T-helper 2 cell treated with Interferon-gamma antibody and Interleukin-4, amounts not matched to agents 5 μg/mL and 100 μg/mL, for 36 hours (primary cell): Measurements from ENCODE around the gene RB1.

Source experiments
- DNase-seq: peaks from one replicate; pipeline ENCODE4 v3.0.0; 2021; ENCODE audit warnings: low spot score
- H3K27ac Mint-ChIP-seq: one replicate; pipeline ENCODE4 v1.8.0; 2021; ENCODE audit warnings: mild to moderate bottlenecking, mixed read lengths
- H3K27me3 Mint-ChIP-seq: one replicate; pipeline ENCODE4 v1.8.0; 2021; ENCODE audit warnings: low read depth, mixed read lengths
- H3K36me3 Mint-ChIP-seq: one replicate; pipeline ENCODE4 v1.8.0; 2021; ENCODE audit warnings: low read depth, mixed read lengths
- H3K4me1 Mint-ChIP-seq: one replicate; pipeline ENCODE4 v1.8.0; 2021; ENCODE audit warnings: low read depth, mixed read lengths
- H3K4me3 Mint-ChIP-seq: one replicate; pipeline ENCODE4 v1.8.0; 2022; ENCODE audit warnings: mild to moderate bottlenecking, moderate library complexity, mixed read lengths
- H3K9me3 Mint-ChIP-seq: one replicate; pipeline ENCODE4 v1.8.0; 2021; ENCODE audit warnings: mixed read lengths

The RB1 gene

DNA sequence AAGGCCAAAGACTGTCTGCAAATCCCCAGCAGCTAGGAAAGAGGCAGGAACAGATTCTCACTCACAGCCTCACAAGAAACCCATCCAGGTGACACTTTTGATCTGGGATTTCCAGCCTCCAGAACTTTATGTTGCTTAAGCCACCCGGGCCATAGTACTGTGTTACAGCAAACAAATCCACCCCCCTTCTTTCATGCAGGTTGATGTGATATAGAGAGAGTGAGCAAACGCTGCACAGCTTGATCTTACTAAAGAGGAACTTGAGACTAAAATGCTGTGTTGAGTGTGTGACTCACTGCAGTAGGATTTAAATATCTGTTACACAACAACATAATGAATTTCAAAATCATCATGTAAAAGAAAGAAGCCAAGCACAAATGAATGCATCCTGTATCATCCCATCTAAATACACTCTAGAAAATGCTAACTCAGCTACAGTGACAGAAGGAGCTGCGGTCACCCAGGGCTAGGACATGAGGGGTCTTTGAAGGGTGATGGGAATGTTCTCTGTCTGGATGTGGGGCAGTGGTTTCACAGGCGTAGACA is 197.2 kb downstream of the RB1 start:
- Mint-ChIP-seq H3K27me3 (no peaks in the 10 kb centered on the region), H3K27ac (peak overlapping the region; percentile 57)

DNA sequence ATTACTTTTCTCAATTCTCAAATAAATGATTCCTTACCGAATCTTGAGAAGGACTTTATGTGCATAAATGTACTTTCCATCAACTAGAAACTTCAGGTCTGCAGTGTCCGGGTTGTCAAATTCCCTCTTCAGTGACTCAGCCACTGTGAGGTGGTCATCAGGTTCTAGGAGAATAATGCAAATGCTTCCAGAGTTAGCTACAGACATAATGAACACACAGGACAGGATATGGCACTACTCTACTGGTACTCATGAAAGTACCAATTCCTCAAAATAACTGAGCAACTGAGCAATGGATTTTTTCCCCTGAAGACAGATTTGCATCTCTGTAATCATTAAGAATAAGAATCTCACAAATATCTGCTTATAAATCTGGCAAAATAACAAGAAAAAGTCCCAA is 198.2 kb downstream of the RB1 start:
- no peaks in the 10 kb centered on the region for H3K27me3 Mint-ChIP-seq
- peaks cover 82% of the 10 kb centered on the region for H3K4me1 Mint-ChIP-seq
- DNase-seq: no peak
- H3K36me3 Mint-ChIP-seq: peaks cover 62% of the 10 kb centered on the region
- H3K9me3 Mint-ChIP-seq: peaks cover 6% of the 10 kb centered on the region
- H3K4me3 Mint-ChIP-seq: no peak overlapping the region
- H3K27ac Mint-ChIP-seq: no peak overlapping the region

More for the DNA sequence above, 197.2 kb downstream of the RB1 start:
- no peak for DNase-seq
- H3K9me3 Mint-ChIP-seq: peaks cover 6% of the 10 kb centered on the region
- peaks cover 80% of the 10 kb centered on the region for H3K4me1 Mint-ChIP-seq
- peaks cover 55% of the 10 kb centered on the region for H3K36me3 Mint-ChIP-seq
- no peak overlapping the region for H3K4me3 Mint-ChIP-seq

DNA sequence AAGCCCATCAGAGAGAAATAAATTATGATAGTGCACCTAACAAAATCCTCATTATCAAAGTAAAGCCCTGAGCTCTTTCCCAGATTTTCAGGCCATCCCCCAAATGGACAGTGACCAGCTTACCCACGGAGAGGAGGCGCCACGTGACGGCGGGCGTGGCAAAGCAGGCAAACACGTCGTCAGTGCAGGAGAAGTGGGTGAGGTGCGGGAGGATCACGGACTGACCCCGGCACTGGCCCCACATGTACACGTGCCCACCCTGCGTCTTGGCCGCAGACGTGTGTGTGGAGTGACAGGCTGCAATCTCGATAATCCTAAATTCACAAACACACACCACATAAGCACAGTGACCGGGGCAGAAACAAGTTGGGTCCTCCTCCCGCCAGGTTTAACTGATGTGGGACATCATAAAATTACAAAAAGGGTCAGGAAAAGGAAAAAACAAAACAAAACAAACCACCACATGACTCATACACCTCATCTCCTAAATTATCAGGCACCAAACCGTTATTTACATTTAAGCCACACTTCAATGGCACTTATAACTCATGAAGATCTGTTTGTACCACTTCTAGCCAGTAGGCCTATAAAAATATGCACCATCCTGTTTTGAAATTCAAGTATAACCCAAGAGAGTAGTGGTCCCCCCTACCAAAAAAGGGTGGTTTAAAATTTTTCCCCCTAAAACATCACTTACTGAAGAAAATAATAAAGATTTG is 199.2 kb downstream of the RB1 start:
- Mint-ChIP-seq H3K4me3 (no peak overlapping the region), H3K4me1 (peaks cover 81% of the 10 kb centered on the region), H3K9me3 (peaks cover 15% of the 10 kb centered on the region), H3K36me3 (peaks cover 71% of the 10 kb centered on the region), H3K27me3 (no peaks in the 10 kb centered on the region), H3K27ac (no peak overlapping the region)
- no peak for DNase-seq

DNA sequence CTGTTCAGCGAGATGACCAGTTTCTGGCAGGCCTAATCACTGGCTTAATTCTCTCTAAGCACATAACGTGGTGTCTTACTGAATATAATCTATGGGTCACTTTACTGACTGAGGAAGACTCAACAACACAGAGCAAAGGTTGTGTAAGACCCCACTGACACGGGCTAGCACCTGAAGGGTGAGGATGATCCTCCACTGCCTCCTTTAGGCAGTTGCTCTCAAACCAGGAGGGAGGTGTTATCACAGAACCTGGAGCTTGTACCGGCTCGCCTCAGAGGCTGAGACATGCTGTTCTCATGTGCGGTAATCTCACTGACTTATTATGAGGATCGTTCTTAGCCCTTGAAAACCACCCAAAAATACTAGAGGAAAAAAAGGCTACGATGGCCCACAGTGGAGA is 201.1 kb downstream of the RB1 start:
- Mint-ChIP-seq H3K36me3 (peaks cover 70% of the 10 kb centered on the region), H3K27ac (peak overlapping the region; percentile 70), H3K4me3 (no peak overlapping the region), H3K9me3 (peaks cover 15% of the 10 kb centered on the region), H3K4me1 (peaks cover 73% of the 10 kb centered on the region), H3K27me3 (no peaks in the 10 kb centered on the region)
- no peak for DNase-seq

DNA sequence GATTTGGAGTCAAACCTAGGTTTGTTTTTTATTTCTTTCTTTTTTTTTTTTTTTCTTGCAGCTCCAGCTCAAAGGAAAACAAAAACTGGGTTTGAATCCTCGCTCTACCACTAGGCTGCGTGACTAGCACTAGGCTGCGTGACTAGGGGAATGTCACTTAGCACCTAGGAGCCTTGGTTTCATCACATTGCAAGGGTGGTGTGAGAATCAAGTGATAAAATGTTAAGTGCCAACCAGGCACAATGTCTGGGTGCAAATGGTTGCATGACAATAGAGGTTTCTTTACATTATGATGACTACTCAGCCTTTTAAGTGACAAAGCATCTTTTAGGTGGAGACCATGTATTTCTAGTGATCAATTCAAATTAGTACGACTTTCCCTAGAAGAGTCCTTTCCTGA is 201.5 kb downstream of the RB1 start:
- Mint-ChIP-seq H3K36me3 (peaks cover 71% of the 10 kb centered on the region), H3K4me3 (peak overlapping the region; percentile 57), H3K9me3 (peaks cover 15% of the 10 kb centered on the region), H3K27ac (peak overlapping the region; percentile 93), H3K27me3 (no peaks in the 10 kb centered on the region), H3K4me1 (peaks cover 74% of the 10 kb centered on the region)
- DNase-seq: no peak

DNA sequence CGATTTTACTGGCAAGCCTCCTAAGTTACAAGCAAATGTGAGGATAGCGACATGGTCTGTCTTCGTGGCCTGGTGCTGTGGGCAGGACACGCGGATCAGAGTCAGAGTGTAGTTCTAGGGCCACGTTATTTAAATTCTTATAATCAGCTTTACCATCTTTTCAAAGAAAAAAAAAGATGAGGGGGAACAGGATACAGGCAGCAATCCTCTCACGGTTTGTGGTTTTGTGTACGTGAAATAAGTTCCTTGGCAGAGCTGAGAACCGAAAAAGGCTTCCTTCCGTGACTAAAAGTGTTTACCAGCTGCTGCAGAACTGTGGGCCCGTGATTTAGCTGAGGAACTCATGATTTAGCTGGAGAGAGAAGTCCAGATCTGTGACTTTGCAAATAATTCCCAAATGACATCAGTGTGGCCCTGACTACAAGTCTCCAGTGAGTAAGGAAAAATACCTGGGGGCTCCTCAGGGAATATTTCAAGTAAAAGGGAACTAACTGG is 202.1 kb downstream of the RB1 start:
- H3K27me3 Mint-ChIP-seq: no peaks in the 10 kb centered on the region
- peaks cover 77% of the 10 kb centered on the region for H3K4me1 Mint-ChIP-seq
- H3K27ac Mint-ChIP-seq: peak overlapping the region; percentile 93
- peak; percentile 67 for DNase-seq
- H3K4me3 Mint-ChIP-seq: peak overlapping the region; percentile 57
- peaks cover 15% of the 10 kb centered on the region for H3K9me3 Mint-ChIP-seq
- peaks cover 77% of the 10 kb centered on the region for H3K36me3 Mint-ChIP-seq

DNA sequence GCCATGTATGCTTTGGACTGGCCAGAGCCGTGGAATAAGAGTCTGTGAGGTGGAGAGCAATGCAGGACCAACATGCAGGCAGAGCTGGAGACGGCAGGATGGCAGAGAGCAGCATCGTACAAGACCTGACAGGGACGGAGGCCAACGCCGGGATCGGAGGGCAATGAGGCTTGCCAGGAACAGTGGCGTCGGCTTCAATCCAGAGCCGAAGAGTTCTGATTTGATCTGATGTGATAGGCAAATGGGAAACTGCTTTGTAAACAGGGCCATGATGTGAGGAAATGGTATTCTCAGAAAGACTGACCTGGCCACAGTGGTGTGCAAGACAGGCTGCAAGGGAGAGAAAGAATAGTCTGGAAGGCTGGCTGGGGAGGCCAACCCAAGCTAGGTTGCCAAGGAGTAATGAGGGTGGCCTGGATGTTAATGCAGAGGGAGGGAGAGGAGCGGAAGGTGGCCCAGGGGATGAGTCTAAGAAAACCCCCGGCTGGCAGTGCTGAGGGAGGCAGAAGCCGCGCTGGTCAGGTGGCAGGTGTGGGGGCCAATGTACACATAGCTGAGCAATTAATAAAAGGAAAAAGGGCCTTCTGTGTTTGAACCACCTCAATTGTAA is 202.6 kb downstream of the RB1 start:
- no peak for DNase-seq
- Mint-ChIP-seq H3K27me3 (no peaks in the 10 kb centered on the region), H3K9me3 (peaks cover 15% of the 10 kb centered on the region), H3K4me3 (peak overlapping the region; percentile 57), H3K4me1 (peaks cover 73% of the 10 kb centered on the region), H3K27ac (peak overlapping the region; percentile 93), H3K36me3 (peaks cover 73% of the 10 kb centered on the region)

DNA sequence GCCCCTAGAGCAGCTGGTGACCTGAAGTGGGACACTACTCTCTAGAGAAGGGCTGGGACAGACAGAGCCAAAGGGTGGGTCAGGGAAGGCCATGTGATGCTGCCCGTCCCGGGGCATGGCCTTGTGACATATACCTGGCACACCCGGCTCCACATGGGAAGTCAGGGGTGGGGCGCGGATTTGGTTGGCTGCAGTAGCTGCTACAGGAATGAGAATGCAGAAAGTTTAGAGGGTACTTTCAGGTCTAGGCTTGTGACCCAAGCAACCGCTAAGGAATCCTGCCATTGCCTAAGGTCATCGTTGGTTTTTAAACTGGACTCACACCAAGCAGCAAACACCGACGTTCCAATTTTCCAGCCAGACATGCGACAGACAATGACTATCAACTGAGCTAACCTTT is 203.5 kb downstream of the RB1 start:
- H3K27ac Mint-ChIP-seq: no peak overlapping the region
- no peaks in the 10 kb centered on the region for H3K27me3 Mint-ChIP-seq
- H3K4me3 Mint-ChIP-seq: no peak overlapping the region
- no peak for DNase-seq
- H3K36me3 Mint-ChIP-seq: peaks cover 76% of the 10 kb centered on the region
- peaks cover 15% of the 10 kb centered on the region for H3K9me3 Mint-ChIP-seq
- peaks cover 68% of the 10 kb centered on the region for H3K4me1 Mint-ChIP-seq

DNA sequence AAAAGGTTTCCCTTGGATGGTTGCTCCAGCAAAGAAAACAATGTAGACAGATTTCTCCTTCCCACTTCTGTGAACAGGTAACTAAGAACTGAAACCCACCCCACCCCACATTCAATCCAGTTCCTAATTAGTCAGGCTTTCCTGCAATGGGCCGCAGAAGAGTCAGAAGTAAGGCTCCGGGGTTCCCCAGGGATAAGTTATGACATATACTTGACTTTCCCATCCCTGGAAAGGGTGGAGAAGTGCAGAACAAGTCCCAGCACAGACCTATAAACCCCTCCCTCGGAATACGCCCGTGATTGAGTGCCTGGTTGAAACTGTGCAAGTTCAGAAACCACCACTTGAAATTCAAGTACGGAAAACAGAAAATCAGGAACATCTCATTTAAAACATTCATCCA is 204.5 kb downstream of the RB1 start:
- Mint-ChIP-seq H3K27ac (no peak overlapping the region), H3K4me3 (no peak overlapping the region), H3K9me3 (peaks cover 15% of the 10 kb centered on the region), H3K4me1 (peaks cover 63% of the 10 kb centered on the region), H3K27me3 (no peaks in the 10 kb centered on the region), H3K36me3 (peaks cover 78% of the 10 kb centered on the region)
- DNase-seq: no peak

DNA sequence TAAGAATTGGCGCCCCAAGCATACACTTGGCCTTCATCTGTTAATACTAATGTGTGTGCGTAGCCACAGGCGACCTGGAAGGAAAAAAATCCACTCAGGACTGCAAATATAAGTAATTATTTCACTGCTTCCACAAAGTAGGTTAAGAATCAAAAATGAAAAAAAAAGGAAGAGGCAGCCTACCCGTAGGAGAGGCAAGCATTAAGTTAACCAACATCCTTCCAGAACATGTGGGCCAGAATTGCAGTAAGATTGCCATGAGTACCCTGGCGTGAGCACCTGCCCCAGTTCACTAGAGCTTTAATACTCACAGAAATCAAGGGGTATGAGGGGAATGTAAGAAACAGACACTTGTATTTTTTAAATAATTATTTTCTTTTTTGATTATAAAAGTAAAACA is 207.1 kb downstream of the RB1 start:
- H3K36me3 Mint-ChIP-seq: peaks cover 72% of the 10 kb centered on the region
- H3K4me1 Mint-ChIP-seq: peaks cover 38% of the 10 kb centered on the region
- no peak for DNase-seq
- H3K9me3 Mint-ChIP-seq: peaks cover 9% of the 10 kb centered on the region
- no peak overlapping the region for H3K27ac Mint-ChIP-seq
- no peak overlapping the region for H3K4me3 Mint-ChIP-seq
- H3K27me3 Mint-ChIP-seq: no peaks in the 10 kb centered on the region

DNA sequence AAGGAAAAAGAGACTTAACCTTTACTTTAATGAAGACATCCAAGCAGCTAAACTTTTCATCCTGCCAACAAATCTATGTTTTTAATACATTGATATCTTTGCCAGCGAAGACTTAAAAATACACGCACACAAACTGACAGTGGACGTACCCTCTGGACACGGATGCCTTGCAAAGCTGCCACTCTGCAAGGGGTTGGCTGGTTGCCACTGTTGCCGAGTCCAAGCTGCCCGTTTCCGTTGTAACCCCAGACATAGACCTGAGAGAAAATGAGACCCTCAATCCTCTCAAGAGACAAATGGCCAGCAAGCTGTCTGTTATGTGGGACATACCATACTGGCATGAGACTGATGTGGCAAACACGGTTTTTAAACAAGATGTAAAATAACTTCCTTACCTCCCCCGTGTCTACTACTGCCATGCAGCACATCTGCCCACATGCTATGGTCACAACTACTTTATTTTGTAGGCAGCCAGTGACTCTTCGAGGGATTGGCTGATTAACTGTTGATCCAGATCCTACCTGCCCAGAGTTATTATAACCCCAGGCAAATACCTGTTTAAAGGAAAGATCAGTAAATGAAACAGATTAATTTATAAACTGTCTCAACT is 208.2 kb downstream of the RB1 start:
- Mint-ChIP-seq H3K27ac (no peak overlapping the region), H3K4me1 (peaks cover 27% of the 10 kb centered on the region), H3K4me3 (no peak overlapping the region), H3K36me3 (peaks cover 68% of the 10 kb centered on the region), H3K27me3 (no peaks in the 10 kb centered on the region), H3K9me3 (peaks cover 9% of the 10 kb centered on the region)
- DNase-seq: no peak

DNA sequence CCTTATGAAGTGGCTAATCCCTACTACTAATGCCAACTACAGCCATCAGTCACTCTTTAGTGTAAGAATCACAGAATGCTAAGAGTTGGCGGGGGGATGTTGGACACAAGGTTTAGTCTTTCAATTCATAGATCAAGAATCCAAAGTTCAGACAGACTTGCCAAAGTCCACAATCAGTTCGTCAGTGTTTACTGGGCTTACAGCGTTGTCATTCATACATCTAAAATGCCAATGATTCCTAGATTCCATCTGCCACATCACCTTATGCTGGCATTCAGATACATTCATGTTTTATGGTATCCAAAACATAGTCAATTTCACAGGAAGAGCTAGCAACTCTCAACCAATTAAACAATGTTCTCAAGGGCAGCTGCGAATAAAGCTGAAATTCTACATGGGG is 211.2 kb downstream of the RB1 start:
- Mint-ChIP-seq H3K36me3 (peaks cover 65% of the 10 kb centered on the region), H3K27me3 (no peaks in the 10 kb centered on the region), H3K4me1 (peaks cover 10% of the 10 kb centered on the region), H3K27ac (no peak overlapping the region), H3K4me3 (no peak overlapping the region), H3K9me3 (no peaks in the 10 kb centered on the region)
- DNase-seq: no peak

DNA sequence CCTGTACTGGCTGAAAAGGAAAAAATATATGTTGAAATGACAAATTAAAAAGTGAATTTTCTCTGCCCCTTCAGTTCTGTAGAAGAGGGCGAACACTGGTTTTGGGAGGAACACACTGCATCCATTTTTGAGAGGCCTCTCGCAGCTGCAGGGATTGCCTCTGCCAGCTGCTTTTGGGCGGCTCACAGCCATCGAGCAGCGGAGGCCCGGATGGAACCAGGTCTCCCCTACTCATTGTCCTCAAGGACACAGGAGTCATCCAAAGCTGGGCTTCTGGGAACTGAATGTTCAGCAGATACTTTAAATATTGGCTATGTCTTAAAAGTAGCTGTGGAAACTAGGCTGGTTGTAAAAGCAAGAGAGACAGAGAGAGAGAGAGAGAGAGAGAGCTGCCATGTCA is 212.2 kb downstream of the RB1 start:
- peaks cover 1% of the 10 kb centered on the region for H3K4me1 Mint-ChIP-seq
- no peak overlapping the region for H3K27ac Mint-ChIP-seq
- DNase-seq: no peak
- no peak overlapping the region for H3K4me3 Mint-ChIP-seq
- no peaks in the 10 kb centered on the region for H3K9me3 Mint-ChIP-seq
- no peaks in the 10 kb centered on the region for H3K27me3 Mint-ChIP-seq
- H3K36me3 Mint-ChIP-seq: peaks cover 63% of the 10 kb centered on the region

DNA sequence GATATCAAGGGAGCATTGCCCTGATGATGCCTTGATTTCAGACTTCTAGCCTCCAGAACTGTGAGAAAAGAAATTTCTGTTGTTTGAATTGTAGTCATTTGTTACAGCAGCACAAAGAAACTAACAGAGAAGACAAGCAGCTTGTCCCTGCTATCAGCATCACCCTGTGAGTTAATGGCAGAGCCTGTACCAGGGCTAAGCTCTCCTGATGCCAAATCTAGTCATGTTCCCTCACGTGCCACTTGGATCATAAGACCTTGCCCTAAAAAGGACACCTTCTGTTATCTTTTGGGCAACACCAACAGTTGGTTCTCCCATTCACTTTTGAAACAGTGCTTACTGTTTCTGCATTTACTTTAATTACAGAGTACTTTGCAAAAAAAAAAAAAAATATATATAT is 214.5 kb downstream of the RB1 start:
- no peak for DNase-seq
- Mint-ChIP-seq H3K4me3 (no peak overlapping the region), H3K36me3 (peaks cover 53% of the 10 kb centered on the region), H3K27ac (no peak overlapping the region), H3K9me3 (no peaks in the 10 kb centered on the region), H3K4me1 (peaks cover 1% of the 10 kb centered on the region), H3K27me3 (peaks cover under 1% of the 10 kb centered on the region)
